Measurements from ENCODE around the gene TAF11L13.
"Not testable (repeated sequence)": the region's sequence is repeated elsewhere in the genome, so short reads cannot be mapped to it uniquely, and the experiment has no call there.

The TAF11L13 gene

GRCh38 chr5:17631788-17632187, at the start of gene TAF11L13:
TSS of gene TAF11L13 (plus strand) at chr5:17632088.
- DNase-seq (ENCODE audit: low read depth) = not testable (repeated sequence)

- not testable (repeated sequence) for DNase-seq (ENCODE audit: low read depth)
Measured at GRCh38 chr5:17585658-17586057, 46.2 kb upstream of the TAF11L13 start, which contains the start of gene TAF11L7. TSS of gene TAF11L7 (minus strand) at chr5:17585758.

GRCh38 chr5:17590860-17591259, 41.0 kb upstream of the TAF11L13 start, which contains the start of gene TAF11L8:
TSS of gene TAF11L8 (minus strand) at chr5:17590960.
- not testable (repeated sequence) for DNase-seq (ENCODE audit: low read depth)

- DNase-seq (ENCODE audit: low read depth) = not testable (repeated sequence)
Measured at GRCh38 chr5:17594255-17594654, 37.6 kb upstream of the TAF11L13 start, which contains the start of gene TAF11L9. TSS of gene TAF11L9 (minus strand) at chr5:17594394.

- not testable (repeated sequence) for DNase-seq (ENCODE audit: low read depth)
Measured at GRCh38 chr5:17597728-17598127, 34.2 kb upstream of the TAF11L13 start, which contains the start of gene TAF11L10. TSS of gene TAF11L10 (minus strand) at chr5:17597828.

GRCh38 chr5:17603880-17604279, 28.0 kb upstream of the TAF11L13 start, which contains the start of gene TAF11L11:
TSS of gene TAF11L11 (plus strand) at chr5:17604183.
- not testable (repeated sequence) for DNase-seq (ENCODE audit: low read depth)

GRCh38 chr5:17604951-17605350, 26.9 kb upstream of the TAF11L13 start:
- DNase-seq (ENCODE audit: low read depth) = no peak

GRCh38 chr5:17607461-17607860, 24.4 kb upstream of the TAF11L13 start:
- DNase-seq (ENCODE audit: low read depth) = not testable (repeated sequence)

- DNase-seq (ENCODE audit: low read depth) = not testable (repeated sequence)
Measured at GRCh38 chr5:17610092-17610491, 21.8 kb upstream of the TAF11L13 start, which contains the start of gene TAF11L12. TSS of gene TAF11L12 (plus strand) at chr5:17610392.

GRCh38 chr5:17614872-17615605, 16.8 kb upstream of the TAF11L13 start:
- DNase-seq (ENCODE audit: low read depth) = no peak

GRCh38 chr5:17619354-17619753, 12.5 kb upstream of the TAF11L13 start:
- no peak for DNase-seq (ENCODE audit: low read depth)

GRCh38 chr5:17620627-17621026, 11.3 kb upstream of the TAF11L13 start:
- DNase-seq (ENCODE audit: low read depth) = no peak

- DNase-seq (ENCODE audit: low read depth) = no peak
Measured at GRCh38 chr5:17625686-17626085, 6.2 kb upstream of the TAF11L13 start.

- DNase-seq (ENCODE audit: low read depth) = no peak
Measured at GRCh38 chr5:17634160-17634559, 2.3 kb downstream of the TAF11L13 start, which contains the start of gene TAF11L14. TSS of gene TAF11L14 (plus strand) at chr5:17634460.

GRCh38 chr5:17649232-17649631, 17.3 kb downstream of the TAF11L13 start:
- not testable (repeated sequence) for DNase-seq (ENCODE audit: low read depth)

GRCh38 chr5:17655201-17655759, 23.4 kb downstream of the TAF11L13 start:
- DNase-seq (ENCODE audit: low read depth) = not testable (repeated sequence)

- DNase-seq (ENCODE audit: low read depth) = no peak
Measured at GRCh38 chr5:17655921-17656320, 24.0 kb downstream of the TAF11L13 start.

- DNase-seq (ENCODE audit: low read depth) = no peak
Measured at GRCh38 chr5:17663182-17663581, 31.3 kb downstream of the TAF11L13 start.

GRCh38 chr5:17665836-17666235, 33.9 kb downstream of the TAF11L13 start:
- no peak for DNase-seq (ENCODE audit: low read depth)

GRCh38 chr5:17666726-17667235, 34.9 kb downstream of the TAF11L13 start:
- DNase-seq (ENCODE audit: low read depth) = no peak

- DNase-seq (ENCODE audit: low read depth) = no peak
Measured at GRCh38 chr5:17670353-17670752, 38.5 kb downstream of the TAF11L13 start.

GRCh38 chr5:17678751-17679324, 47.0 kb downstream of the TAF11L13 start:
- no peak for DNase-seq (ENCODE audit: low read depth)
